ENCODE results near the gene CSH1. TPM values are rescaled to one million over a fixed set of nuclear protein-coding genes. Genes with fewer than 3 reads are reported as not detected.
"Not testable (repeated sequence)": the region's sequence is repeated elsewhere in the genome, so short reads cannot be mapped to it uniquely, and the experiment has no call there.

Gene CSH1
- total and polyA plus RNA-seq, 2 donors (not counting 3 experiments of a cell fraction or from before 2014, with no cell fraction given), result not detected

GRCh38 chr17:63916566-63917185 is 20.3 kb upstream of the CSH1 start:
- dilution Hi-C loops (cut with MboI; ENCODE audit: extremely low pct_ligation_motif_present, low sequenced_read_pairs) (no loop called here), intact Hi-C loops (cut with micrococcal nuclease) (no loop called here)
- Histone ChIP-seq H3K4me1 (ENCODE audit: control insufficient read depth, extremely low read depth, insufficient read depth, low read length) (no peaks in the 10 kb centered on the region), H3K79me2 (ENCODE audit: control insufficient read depth, insufficient read depth, low read length) (no peaks in the 10 kb centered on the region), H3K36me3 (ENCODE audit: control insufficient read depth in 2 of 2, extremely low read depth in 1 of 2, insufficient read depth in 2 of 2, low read length in 2 of 2) (no peaks in the 10 kb centered on the region), H2AFZ (ENCODE audit: low read depth, low read length) (no peak overlapping the region), H3K27ac (ENCODE audit: insufficient read depth, low read depth, low read length) (no peak overlapping the region), H4K20me1 (replicated peaks; ENCODE audit: control insufficient read depth, extremely low read depth, insufficient read depth, low read length) (no peaks in the 10 kb centered on the region), H3K4me2 (ENCODE audit: insufficient read depth, low read length) (no peak overlapping the region), H3K9me3 (replicated peaks; ENCODE audit: control insufficient read depth, insufficient read depth, low read length) (no peaks in the 10 kb centered on the region), H3K4me3 (replicated peaks in 1 of 3; ENCODE audit: insufficient read depth in 1 of 3, low read depth in 1 of 3, low read length in 3 of 3) (no peak overlapping the region), H3K27me3 (ENCODE audit: control insufficient read depth in 2 of 2, insufficient read depth in 2 of 2, low read length in 2 of 2) (peaks cover 0 to 3% of the 10 kb centered on the region in 2 experiments), H3K9ac (replicated peaks; ENCODE audit: extremely low read depth, insufficient read depth, low read length) (no peak overlapping the region), H3K9me1 (replicated peaks; ENCODE audit: control insufficient read depth, extremely low read depth, insufficient read depth, low read length) (no peaks in the 10 kb centered on the region)
- ChIA-PET POLR2A (no interaction called here), CTCF (interaction anchor here (1.2 to 7.3 kb wide), 3 partner anchors 72 to 217 kb away, joined by 3 to 183 read pairs (median 159); no protein-coding TSS in a partner anchor)
- TF ChIP-seq MYC (IDR thresholded peaks at IDR 0.05; ENCODE audit: low read depth, low read length), result no peak
- no peak for TF ChIP-seq CTCF (IDR thresholded peaks at IDR 0.05; ENCODE audit: extremely low read depth in 1 of 2, insufficient read depth in 1 of 2, low read depth in 1 of 2, low read length in 2 of 2)
- TF ChIP-seq POLR2A (IDR thresholded peaks at IDR 0.05; ENCODE audit: low read depth, low read length), result no peak
- no peak for TF ChIP-seq POLR2AphosphoS5 (IDR thresholded peaks at IDR 0.05; ENCODE audit: insufficient read depth, low read depth, low read length)
- no peak for TF ChIP-seq JUN (IDR thresholded peaks at IDR 0.05; ENCODE audit: borderline replicate concordance, insufficient read depth, insufficient read length, low read depth)
- TF ChIP-seq, protein P1, sequence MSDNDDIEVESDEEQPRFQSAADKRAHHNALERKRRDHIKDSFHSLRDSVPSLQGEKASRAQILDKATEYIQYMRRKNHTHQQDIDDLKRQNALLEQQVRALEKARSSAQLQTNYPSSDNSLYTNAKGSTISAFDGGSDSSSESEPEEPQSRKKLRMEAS (IDR thresholded peaks at IDR 0.05; ENCODE audit: insufficient read depth, insufficient read length), result no peak
- no peak for TF ChIP-seq GATA2 (IDR thresholded peaks at IDR 0.05; ENCODE audit: insufficient read depth, insufficient read length, low read depth, low read length)
- TF ChIP-seq EZH2 (IDR thresholded peaks at IDR 0.05; ENCODE audit: borderline replicate concordance, low read depth, low read length, severe bottlenecking), result no peak
- TF ChIP-seq FOS (IDR thresholded peaks at IDR 0.05; ENCODE audit: borderline replicate concordance, insufficient read depth, low read length), result no peak
- FAIRE-seq (no peak), DNase-seq (ENCODE audit: low read depth, low spot score) (no peak)
- BruUV-seq (replicated peaks), result no TSS peak

DNA sequence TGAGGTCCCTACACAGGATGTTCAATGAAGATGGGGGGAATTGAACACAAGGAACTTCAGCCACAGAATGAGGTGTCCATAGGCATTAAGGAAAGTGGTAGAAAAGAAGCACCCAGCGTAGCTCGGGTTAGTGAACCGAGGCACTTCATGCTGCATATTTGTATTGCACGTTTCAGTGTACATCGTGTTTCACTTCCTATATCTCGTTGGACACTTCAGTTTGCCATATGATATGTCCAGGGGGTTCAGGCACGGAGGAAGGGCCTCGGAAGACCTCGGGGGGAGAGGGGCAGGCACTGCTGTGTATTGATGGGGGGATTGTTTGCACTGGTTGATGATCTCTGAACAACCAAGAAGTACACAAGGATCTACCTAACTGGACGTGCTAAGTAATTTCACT is 19.4 kb upstream of the CSH1 start:
- H3K4me2 ChIP-seq (ENCODE audit: insufficient read depth, low read length); BruUV-seq (replicated peaks); DNase-seq (ENCODE audit: low read depth, low spot score); H3K79me2 ChIP-seq (ENCODE audit: control insufficient read depth, insufficient read depth, low read length); H4K20me1 ChIP-seq (replicated peaks; ENCODE audit: control insufficient read depth, extremely low read depth, insufficient read depth, low read length); H3K4me1 ChIP-seq (ENCODE audit: control insufficient read depth, extremely low read depth, insufficient read depth, low read length); H3K9me3 ChIP-seq (replicated peaks; ENCODE audit: control insufficient read depth, insufficient read depth, low read length); H2AFZ ChIP-seq (ENCODE audit: low read depth, low read length); H3K4me3 ChIP-seq (replicated peaks in 1 of 3; ENCODE audit: insufficient read depth in 1 of 3, low read depth in 1 of 3, low read length in 3 of 3); H3K9me1 ChIP-seq (replicated peaks; ENCODE audit: control insufficient read depth, extremely low read depth, insufficient read depth, low read length); dilution Hi-C loops (cut with MboI; ENCODE audit: extremely low pct_ligation_motif_present, low sequenced_read_pairs); POLR2A ChIA-PET; H3K27ac ChIP-seq (ENCODE audit: insufficient read depth, low read depth, low read length); H3K9ac ChIP-seq (replicated peaks; ENCODE audit: extremely low read depth, insufficient read depth, low read length); intact Hi-C loops (cut with micrococcal nuclease); H3K27me3 ChIP-seq (ENCODE audit: control insufficient read depth in 2 of 2, insufficient read depth in 2 of 2, low read length in 2 of 2); H3K36me3 ChIP-seq (ENCODE audit: control insufficient read depth in 2 of 2, extremely low read depth in 1 of 2, insufficient read depth in 2 of 2, low read length in 2 of 2): not testable (repeated sequence)
- CTCF ChIA-PET, result interaction anchor here (1.1 to 7.3 kb wide), 4 partner anchors 31 to 218 kb away, joined by 3 to 183 read pairs (median 82); no protein-coding TSS in a partner anchor
- FAIRE-seq, result peak; percentile 63
